ENCODE measurements around the gene RINL. TPM values are rescaled to one million over a fixed set of nuclear protein-coding genes. Genes with fewer than 3 reads are reported as not detected.
"Not testable (repeated sequence)": the region's sequence is repeated elsewhere in the genome, so short reads cannot be mapped to it uniquely, and the experiment has no call there.

Gene RINL
- total RNA-seq, 1 experiment from 2014 or later: 0.84 TPM

DNA sequence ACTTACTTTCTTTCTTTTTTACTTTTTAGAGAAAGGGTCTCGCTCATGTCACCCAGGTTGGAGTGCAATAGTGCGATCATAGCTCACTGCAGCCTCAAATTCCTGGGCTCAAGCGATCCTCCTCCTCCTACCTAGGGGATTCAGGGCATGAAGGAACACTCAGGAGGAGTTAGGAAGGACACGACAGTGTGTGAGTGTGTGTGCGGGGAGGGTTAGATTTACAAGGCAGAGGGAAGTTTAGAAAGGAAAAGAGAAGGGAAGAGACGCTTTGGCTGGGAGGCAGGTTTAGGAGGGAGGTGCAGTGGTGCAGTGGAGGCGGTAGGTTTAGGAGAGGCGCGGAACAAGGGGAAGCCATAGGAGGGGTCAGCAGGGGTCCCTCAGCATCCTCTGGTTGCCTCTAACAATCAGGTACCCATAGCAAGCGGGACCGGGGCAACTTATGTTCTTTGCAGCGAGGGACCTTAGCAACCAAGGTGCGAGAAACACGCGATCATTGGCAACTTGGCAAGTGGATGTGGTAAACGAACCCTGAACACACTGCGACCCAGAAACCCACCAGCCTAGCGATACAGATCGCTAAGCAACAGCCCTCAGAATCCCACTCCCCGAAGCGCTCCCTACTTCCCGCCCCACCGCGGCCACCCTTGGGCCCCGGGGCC, 20.8 kb upstream of the RINL start:
- no peaks in the 10 kb centered on the region for H3K27me3 ChIP-seq (replicated peaks)
- H3K9me3 ChIP-seq (replicated peaks): no peaks in the 10 kb centered on the region
- H3K36me3 ChIP-seq: no peaks in the 10 kb centered on the region
- no peak for DNase-seq (ENCODE audit: low read depth in 1 of 2, low spot score in 2 of 2)
- H3K4me3 ChIP-seq: peak overlapping the region; percentile 69
- peak overlapping the region; percentile 37 for H3K27ac ChIP-seq
- peaks cover 6% of the 10 kb centered on the region; the same call in 1 of the 2 replicates for H3K4me1 ChIP-seq (replicated peaks)

DNA sequence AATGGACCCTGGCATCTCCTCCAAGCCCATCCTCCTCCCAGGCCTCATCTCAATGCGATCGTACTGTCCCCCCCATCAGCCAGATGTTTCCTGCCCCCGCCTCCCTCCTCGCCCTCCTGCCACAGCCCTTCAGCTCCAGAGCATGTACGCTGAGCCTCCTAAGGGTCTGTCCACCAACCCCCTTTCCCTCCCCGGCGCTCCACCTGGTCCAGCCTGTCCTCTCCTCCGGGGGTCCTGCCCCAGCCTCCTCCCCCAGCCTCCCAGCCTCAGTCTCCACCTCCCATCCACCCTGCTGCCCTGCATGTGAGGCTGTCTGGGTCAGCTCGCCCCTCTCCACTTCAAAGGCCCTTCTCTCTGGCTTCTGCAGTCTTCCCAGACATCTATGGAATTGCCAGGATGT, 16.9 kb upstream of the RINL start:
- DNase-seq (ENCODE audit: low read depth in 1 of 2, low spot score in 2 of 2): no peak
- Histone ChIP-seq H3K4me3 (no peak overlapping the region), H3K4me1 (replicated peaks) (peaks cover 6% of the 10 kb centered on the region; the same call in 1 of the 2 replicates), H3K9me3 (replicated peaks) (no peaks in the 10 kb centered on the region), H3K27me3 (replicated peaks) (no peaks in the 10 kb centered on the region), H3K36me3 (peaks cover under 1% of the 10 kb centered on the region; the same call in 1 of the 2 replicates), H3K27ac (no peak overlapping the region)

DNA sequence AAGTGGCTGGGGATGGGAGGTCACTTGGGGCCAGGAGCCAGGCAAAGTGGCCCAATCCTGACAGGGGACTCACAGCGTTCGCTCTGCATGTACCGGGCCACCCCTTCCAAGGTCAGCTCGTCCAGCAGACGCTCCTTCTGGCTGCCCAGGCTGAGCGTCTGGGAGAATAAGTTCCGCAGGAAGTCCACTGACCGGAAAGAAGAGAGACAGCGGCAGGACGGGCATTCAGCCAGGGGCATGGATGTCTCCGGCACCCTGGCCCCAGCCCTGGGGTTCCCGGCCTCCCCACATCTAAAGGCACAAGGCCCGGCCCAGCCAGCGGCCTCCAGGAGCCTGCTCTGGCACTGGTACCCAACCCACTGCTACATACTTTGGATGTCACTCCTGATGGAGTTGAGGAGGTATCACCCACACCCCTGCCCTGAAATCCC, 15.3 kb upstream of the RINL start:
- no peaks in the 10 kb centered on the region for H3K9me3 ChIP-seq (replicated peaks)
- H3K4me3 ChIP-seq: no peak overlapping the region
- H3K4me1 ChIP-seq (replicated peaks): peaks cover under 1% of the 10 kb centered on the region; the same call in 1 of the 2 replicates
- no peak for DNase-seq (ENCODE audit: low read depth in 1 of 2, low spot score in 2 of 2)
- peaks cover 11% of the 10 kb centered on the region; the same call in 1 of the 2 replicates for H3K36me3 ChIP-seq
- no peak overlapping the region for H3K27ac ChIP-seq
- H3K27me3 ChIP-seq (replicated peaks): no peaks in the 10 kb centered on the region

DNA sequence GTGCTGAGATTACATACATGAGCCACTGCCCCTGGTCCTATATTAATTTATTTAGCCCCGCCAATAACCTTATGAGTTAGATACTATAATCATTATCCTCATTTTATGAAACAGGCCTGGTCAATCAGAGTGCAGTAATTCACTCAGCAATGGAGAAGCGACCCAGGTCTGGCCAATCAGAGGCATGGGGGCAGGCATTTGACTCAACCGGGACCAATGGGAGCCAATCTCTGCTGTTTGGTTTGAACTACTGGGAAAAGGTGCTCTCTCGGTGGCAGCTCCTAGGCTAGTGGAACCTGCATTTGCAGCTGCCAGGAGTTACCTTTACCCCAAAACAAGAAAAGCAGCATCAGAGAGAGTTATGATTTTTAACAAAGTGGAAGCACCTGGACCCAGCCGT, 14.8 kb upstream of the RINL start:
- H3K9me3 ChIP-seq (replicated peaks): no peaks in the 10 kb centered on the region
- no peak for DNase-seq (ENCODE audit: low read depth in 1 of 2, low spot score in 2 of 2)
- no peak overlapping the region for H3K4me3 ChIP-seq
- peaks cover 11% of the 10 kb centered on the region; the same call in 1 of the 2 replicates for H3K36me3 ChIP-seq
- no peak overlapping the region for H3K27ac ChIP-seq
- H3K4me1 ChIP-seq (replicated peaks): no peaks in the 10 kb centered on the region
- H3K27me3 ChIP-seq (replicated peaks): no peaks in the 10 kb centered on the region

DNA sequence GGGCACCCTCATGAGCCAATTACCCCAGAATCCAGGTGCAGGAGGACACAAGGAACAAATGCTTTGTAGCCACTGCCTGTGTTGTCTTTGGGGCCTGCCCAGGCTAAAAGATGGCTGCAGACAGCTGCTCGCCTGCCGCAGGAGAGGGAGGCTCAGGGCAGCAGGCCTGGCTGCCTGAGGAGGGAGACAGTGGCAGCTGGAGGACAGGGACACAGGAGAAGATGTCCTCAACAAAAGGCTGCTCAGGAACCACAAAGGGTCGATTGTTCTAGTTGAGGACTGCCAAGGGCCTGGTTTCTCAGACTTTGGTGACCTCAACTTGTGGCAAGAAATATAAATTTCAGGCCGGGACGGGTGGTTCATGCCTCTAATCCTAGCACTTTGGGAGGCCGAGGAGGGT, 13.7 kb upstream of the RINL start:
- Histone ChIP-seq H3K36me3 (peaks cover 11% of the 10 kb centered on the region; the same call in 1 of the 2 replicates), H3K4me3 (no peak overlapping the region), H3K27me3 (replicated peaks) (no peaks in the 10 kb centered on the region), H3K9me3 (replicated peaks) (no peaks in the 10 kb centered on the region), H3K27ac (no peak overlapping the region), H3K4me1 (replicated peaks) (no peaks in the 10 kb centered on the region)
- DNase-seq (ENCODE audit: low read depth in 1 of 2, low spot score in 2 of 2): no peak

DNA sequence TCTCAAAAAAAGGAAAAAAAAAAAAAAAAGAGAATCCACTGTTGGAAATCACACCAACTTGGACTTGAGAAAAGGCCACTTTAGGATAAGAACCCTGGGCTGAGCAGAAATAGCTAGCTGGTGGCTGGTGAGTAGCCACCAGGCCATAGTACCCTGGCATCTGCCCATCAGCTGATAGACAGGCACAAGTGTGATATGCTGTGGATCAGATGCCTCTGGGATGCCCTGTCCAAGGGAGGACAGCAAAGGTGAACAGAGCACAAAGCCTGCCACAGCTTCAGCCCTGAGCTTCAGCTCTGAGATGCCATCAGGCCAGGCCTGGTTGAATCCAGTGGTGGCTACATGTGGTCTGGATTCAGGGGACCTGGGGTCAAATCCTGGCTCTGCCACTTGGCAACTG, 12.6 kb upstream of the RINL start:
- no peak for DNase-seq (ENCODE audit: low read depth in 1 of 2, low spot score in 2 of 2)
- peaks cover 11% of the 10 kb centered on the region; the same call in 1 of the 2 replicates for H3K36me3 ChIP-seq
- no peaks in the 10 kb centered on the region for H3K4me1 ChIP-seq (replicated peaks)
- H3K4me3 ChIP-seq: no peak overlapping the region
- no peak overlapping the region for H3K27ac ChIP-seq
- no peaks in the 10 kb centered on the region for H3K9me3 ChIP-seq (replicated peaks)
- H3K27me3 ChIP-seq (replicated peaks): no peaks in the 10 kb centered on the region

DNA sequence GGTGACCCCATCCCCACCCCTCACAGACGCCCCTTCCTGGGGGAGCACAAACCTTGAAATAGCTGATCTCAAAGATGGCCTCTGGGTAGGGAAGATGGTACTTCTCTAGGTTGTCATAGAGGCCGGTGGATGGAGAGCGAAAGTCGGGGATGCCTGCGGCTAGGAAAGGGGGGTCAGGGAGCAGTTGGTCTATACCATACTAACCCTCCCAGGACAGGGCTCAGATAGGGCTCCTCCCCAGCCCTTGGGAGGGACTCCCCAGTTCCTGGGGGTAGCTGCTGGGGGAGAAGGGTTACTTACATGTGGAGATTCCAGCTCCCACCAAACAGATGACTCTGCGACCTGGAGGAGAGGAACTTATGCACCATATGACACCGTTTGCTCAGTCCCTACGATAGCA, 11.7 kb upstream of the RINL start:
- no peaks in the 10 kb centered on the region for H3K27me3 ChIP-seq (replicated peaks)
- no peaks in the 10 kb centered on the region for H3K9me3 ChIP-seq (replicated peaks)
- H3K36me3 ChIP-seq: peaks cover 11% of the 10 kb centered on the region; the same call in 1 of the 2 replicates
- no peak overlapping the region for H3K27ac ChIP-seq
- no peaks in the 10 kb centered on the region for H3K4me1 ChIP-seq (replicated peaks)
- no peak overlapping the region for H3K4me3 ChIP-seq
- no peak for DNase-seq (ENCODE audit: low read depth in 1 of 2, low spot score in 2 of 2)

DNA sequence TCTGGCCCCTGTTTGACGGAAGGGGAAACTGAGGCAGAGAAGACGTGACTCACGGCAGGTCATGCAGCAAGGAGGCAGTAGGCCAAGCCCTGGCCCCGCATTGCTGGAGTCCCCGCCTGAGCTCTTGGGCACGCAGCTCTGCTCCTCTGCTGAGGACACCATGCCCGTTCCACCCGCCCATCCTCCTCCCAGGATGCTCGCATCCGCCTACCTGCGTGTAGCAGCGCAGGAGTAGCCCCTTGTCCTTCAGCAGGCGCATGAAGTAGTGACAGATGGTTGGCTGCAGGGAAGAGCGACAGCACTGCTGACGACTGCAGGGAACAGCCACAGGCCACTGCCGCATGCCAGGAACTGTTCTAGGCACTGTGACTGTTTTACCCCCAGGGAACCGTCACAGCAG, 10.8 kb upstream of the RINL start:
- Histone ChIP-seq H3K9me3 (replicated peaks) (no peaks in the 10 kb centered on the region), H3K4me1 (replicated peaks) (no peaks in the 10 kb centered on the region), H3K36me3 (peaks cover 11% of the 10 kb centered on the region; the same call in 1 of the 2 replicates), H3K27me3 (replicated peaks) (no peaks in the 10 kb centered on the region), H3K27ac (no peak overlapping the region), H3K4me3 (no peak overlapping the region)
- no peak for DNase-seq (ENCODE audit: low read depth in 1 of 2, low spot score in 2 of 2)

DNA sequence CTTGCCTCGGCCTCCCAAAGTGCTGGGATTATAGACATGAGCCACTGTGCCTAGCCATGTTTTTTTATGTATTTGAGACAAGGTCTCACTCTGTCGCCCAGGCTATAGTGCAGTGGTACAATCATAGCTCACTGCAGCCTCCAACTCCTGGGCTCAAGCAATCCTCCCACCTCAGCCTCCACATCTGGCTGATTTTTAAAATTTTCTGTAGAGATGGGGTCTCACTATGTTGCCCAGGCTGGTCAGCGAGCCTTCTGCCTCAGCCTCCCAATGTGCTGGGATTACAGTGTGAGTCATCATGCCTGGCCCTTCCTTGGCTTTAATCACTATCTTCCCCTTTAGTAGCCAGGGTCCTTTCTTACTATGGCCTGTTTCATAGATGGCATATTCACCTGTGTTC, 6.6 kb upstream of the RINL start:
- not testable (repeated sequence) for H3K27me3 ChIP-seq (replicated peaks); H3K4me1 ChIP-seq (replicated peaks); H3K4me3 ChIP-seq; H3K36me3 ChIP-seq; H3K9me3 ChIP-seq (replicated peaks); H3K27ac ChIP-seq; DNase-seq (ENCODE audit: low read depth in 1 of 2, low spot score in 2 of 2)

DNA sequence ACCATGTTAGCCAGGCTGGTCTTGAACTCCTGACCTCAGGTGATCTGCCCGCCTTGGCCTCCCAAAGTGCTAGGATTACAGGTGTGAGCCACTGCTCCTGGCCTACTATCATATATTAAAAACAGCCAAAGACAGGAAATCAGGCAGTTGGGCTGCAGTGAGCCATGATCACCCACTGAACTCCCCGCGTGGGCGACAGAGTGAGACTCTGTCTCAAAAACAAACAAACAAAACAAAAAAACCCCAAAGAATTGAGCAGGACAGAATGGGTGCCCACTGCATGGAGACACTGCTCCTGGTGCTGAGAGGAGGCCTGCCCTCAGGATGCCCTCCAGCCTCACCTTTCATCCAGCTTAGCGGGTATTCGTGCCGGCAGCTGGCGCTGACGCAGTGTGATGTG, 5.2 kb upstream of the RINL start:
- no peak for DNase-seq (ENCODE audit: low read depth in 1 of 2, low spot score in 2 of 2)
- Histone ChIP-seq H3K4me3 (no peak overlapping the region), H3K4me1 (replicated peaks) (no peaks in the 10 kb centered on the region), H3K36me3 (no peaks in the 10 kb centered on the region; the same call in 1 of the 2 replicates), H3K9me3 (replicated peaks) (no peaks in the 10 kb centered on the region), H3K27me3 (replicated peaks) (no peaks in the 10 kb centered on the region), H3K27ac (no peak overlapping the region)

DNA sequence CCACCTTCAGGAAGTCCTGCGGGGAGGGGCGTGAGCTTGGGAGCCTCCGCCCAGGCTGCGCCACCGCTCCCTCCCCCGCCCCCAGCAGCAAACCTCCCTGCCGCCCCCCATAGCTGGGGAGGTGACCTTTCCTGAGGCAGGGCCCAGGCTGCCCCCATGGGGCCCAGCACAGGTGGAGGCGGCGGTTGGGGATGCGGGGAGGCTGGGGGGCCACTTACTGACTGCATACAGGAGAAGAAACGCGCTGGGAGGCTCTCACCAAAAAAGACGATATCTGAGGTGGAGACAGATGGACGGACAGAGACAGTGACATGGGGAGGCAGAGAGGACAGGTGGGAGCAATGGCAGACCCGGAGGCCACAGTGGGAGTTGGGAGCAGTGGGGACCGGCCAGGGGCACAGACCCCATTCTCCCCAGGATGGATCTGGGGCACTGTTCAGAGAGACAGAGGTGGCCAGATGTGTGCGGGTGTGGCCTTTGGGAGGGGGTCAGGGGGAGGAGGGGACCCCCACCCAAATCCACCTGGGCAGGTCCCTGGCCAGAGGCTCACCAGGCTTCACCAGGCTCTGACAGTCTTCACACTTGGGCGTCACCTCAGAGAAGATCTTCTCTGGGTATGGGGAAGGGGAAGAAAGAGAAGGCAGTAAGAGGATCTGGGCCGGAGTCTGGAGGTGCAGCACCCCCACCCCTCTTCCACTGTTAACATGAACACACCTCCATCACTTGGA, 3.0 kb upstream of the RINL start:
- Histone ChIP-seq H3K9me3 (replicated peaks) (no peaks in the 10 kb centered on the region), H3K27ac (no peak overlapping the region), H3K36me3 (no peaks in the 10 kb centered on the region), H3K4me1 (replicated peaks) (no peaks in the 10 kb centered on the region), H3K27me3 (replicated peaks) (no peaks in the 10 kb centered on the region), H3K4me3 (no peak overlapping the region)
- no peak for DNase-seq (ENCODE audit: low read depth in 1 of 2, low spot score in 2 of 2)

DNA sequence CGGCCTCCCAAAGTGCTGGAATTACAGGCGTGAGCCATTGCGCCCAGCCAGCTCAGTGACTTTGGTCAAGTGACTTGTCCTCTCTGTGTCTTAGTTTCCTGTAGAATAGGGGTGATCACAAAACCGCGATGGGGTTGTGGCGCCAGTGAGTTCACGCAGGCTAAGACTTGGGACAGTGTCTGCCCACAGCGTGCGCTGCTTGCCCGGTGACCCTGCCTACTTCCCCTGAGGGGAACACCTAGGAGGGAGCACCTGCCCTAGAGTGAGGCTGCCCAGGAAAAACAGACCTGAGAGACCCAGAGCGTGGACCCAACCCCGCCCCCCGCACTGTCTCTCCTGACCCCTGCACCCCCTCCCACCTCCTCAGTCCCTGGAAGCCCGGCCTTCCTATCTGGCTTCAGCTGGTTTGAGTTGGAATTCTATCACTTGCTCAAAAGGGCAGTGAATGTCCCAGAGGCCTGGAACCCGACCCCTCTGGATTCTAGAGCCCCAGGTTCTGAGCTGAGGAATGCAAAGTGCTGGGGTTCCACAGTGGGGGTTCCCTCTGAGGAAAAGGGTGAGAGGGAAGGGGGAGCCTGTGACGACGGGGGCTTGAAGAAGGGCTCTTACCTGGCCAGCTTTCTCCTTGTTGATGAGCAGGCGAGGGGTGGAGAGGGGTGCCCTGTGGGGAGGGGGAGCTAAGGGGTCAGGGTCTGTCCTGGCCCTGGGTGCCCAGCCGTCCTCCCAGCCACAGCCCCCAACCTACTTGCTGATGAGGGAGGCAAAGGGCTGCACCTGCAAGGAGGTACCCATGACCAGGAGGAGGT, 2.2 kb upstream of the RINL start:
- H3K4me1 ChIP-seq (replicated peaks): no peaks in the 10 kb centered on the region
- no peak for DNase-seq (ENCODE audit: low read depth in 1 of 2, low spot score in 2 of 2)
- no peak overlapping the region for H3K4me3 ChIP-seq
- H3K27ac ChIP-seq: no peak overlapping the region
- no peaks in the 10 kb centered on the region for H3K36me3 ChIP-seq
- H3K27me3 ChIP-seq (replicated peaks): no peaks in the 10 kb centered on the region
- no peaks in the 10 kb centered on the region for H3K9me3 ChIP-seq (replicated peaks)

DNA sequence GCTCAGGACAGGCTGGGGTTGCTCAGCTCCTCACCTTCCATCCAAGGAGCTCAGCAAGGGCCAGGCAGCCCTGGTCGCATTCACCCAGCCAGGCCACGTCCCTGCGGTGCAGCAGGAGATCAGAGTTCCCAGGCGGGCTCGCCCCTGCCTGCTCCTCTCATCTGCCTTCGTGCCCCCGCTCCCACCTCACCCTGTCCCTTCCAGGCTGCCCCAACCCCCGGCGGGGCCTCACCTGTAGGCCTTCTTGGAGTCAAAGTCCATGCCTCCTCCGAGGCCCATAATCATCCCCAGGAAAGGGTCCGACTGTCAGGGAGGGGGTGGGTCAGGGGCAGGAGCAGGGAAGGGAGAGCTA, 1.3 kb upstream of the RINL start:
- H3K27ac ChIP-seq: no peak overlapping the region
- no peak for DNase-seq (ENCODE audit: low read depth in 1 of 2, low spot score in 2 of 2)
- no peak overlapping the region for H3K4me3 ChIP-seq
- H3K4me1 ChIP-seq (replicated peaks): no peaks in the 10 kb centered on the region
- H3K9me3 ChIP-seq (replicated peaks): no peaks in the 10 kb centered on the region
- no peaks in the 10 kb centered on the region for H3K27me3 ChIP-seq (replicated peaks)
- H3K36me3 ChIP-seq: no peaks in the 10 kb centered on the region

Data from SJSA1 (cell line).